ENCODE measurements around the gene MYLK. TPM values are rescaled to one million over a fixed set of nuclear protein-coding genes. Genes with fewer than 3 reads are reported as not detected.

The MYLK gene
- total and polyA plus RNA-seq, 8 donors, result 35.1 to 916 (median 340) TPM

GRCh38 chr3:123841476-123842238, 42.5 kb downstream of the MYLK start:
- intact Hi-C loops (cut with DNase I; ENCODE audit: low total_unique reads), result no loop called here
- TF ChIP-seq EP300 (IDR thresholded peaks at IDR 0.05), result no peak
- TF ChIP-seq POLR2AphosphoS5 (IDR thresholded peaks at IDR 0.05), result no peak
- TF ChIP-seq POLR2A (IDR thresholded peaks at IDR 0.05), result no peak
- TF ChIP-seq CTCF (IDR thresholded peaks at IDR 0.05), result no peak
- Histone ChIP-seq H3K9me3 (peaks cover 0 to 32% (median 13%) of the 10 kb centered on the region in 4 donors), H3K27me3 (no peaks in the 10 kb centered on the region), H3K4me3 (no peak overlapping the region), H3K36me3 (no peaks in the 10 kb centered on the region), H3K4me1 (no peaks in the 10 kb centered on the region), H3K27ac (no peak overlapping the region)
- 69 to 95% (median 83%) methylated on average over 1 of the region's 1 CpG for WGBS, 5 donors
- no peak for DNase-seq

GRCh38 chr3:123840961-123841360, 43.2 kb downstream of the MYLK start:
- Histone ChIP-seq H3K36me3 (no peaks in the 10 kb centered on the region), H3K27ac (no peak overlapping the region), H3K9me3 (peaks cover 0 to 32% (median 7%) of the 10 kb centered on the region in 4 donors), H3K4me3 (no peak overlapping the region), H3K4me1 (no peaks in the 10 kb centered on the region), H3K27me3 (no peaks in the 10 kb centered on the region)
- intact Hi-C loops (cut with DNase I; ENCODE audit: low total_unique reads), result no loop called here
- WGBS, 5 donors, result 89 to 96% (median 93%) methylated on average over 2 of the region's 2 CpGs
- no peak for TF ChIP-seq POLR2AphosphoS5 (IDR thresholded peaks at IDR 0.05)
- TF ChIP-seq POLR2A (IDR thresholded peaks at IDR 0.05), result no peak
- TF ChIP-seq CTCF (IDR thresholded peaks at IDR 0.05), result no peak
- no peak for TF ChIP-seq EP300 (IDR thresholded peaks at IDR 0.05)
- no peak for DNase-seq

GRCh38 chr3:123837858-123838257, 46.3 kb downstream of the MYLK start:
- H3K36me3 ChIP-seq, result no peaks in the 10 kb centered on the region
- no peak for DNase-seq
- TF ChIP-seq POLR2AphosphoS5 (IDR thresholded peaks at IDR 0.05), result no peak
- no peak for TF ChIP-seq POLR2A (IDR thresholded peaks at IDR 0.05)
- no peak for TF ChIP-seq CTCF (IDR thresholded peaks at IDR 0.05)
- no peak for TF ChIP-seq EP300 (IDR thresholded peaks at IDR 0.05)
- peaks cover 0 to 32% (median 5%) of the 10 kb centered on the region in 4 donors for H3K9me3 ChIP-seq
- H3K4me3 ChIP-seq, result no peak overlapping the region
- no peak overlapping the region for H3K27ac ChIP-seq
- no peaks in the 10 kb centered on the region for H3K4me1 ChIP-seq
- no peaks in the 10 kb centered on the region for H3K27me3 ChIP-seq
- intact Hi-C loops (cut with DNase I; ENCODE audit: low total_unique reads), result no loop called here

GRCh38 chr3:123834631-123835030, 49.5 kb downstream of the MYLK start:
- H3K36me3 ChIP-seq, result no peaks in the 10 kb centered on the region
- no peak overlapping the region for H3K27ac ChIP-seq
- 78 to 90% (median 83%) methylated on average over 2 of the region's 2 CpGs for WGBS, 5 donors
- no peak for DNase-seq
- H3K4me3 ChIP-seq, result no peak overlapping the region
- no peak for TF ChIP-seq POLR2A (IDR thresholded peaks at IDR 0.05)
- no peak for TF ChIP-seq EP300 (IDR thresholded peaks at IDR 0.05)
- intact Hi-C loops (cut with DNase I; ENCODE audit: low total_unique reads), result no loop called here
- H3K9me3 ChIP-seq, result peaks cover 0 to 12% (median 0%) of the 10 kb centered on the region in 4 donors
- no peaks in the 10 kb centered on the region for H3K27me3 ChIP-seq
- H3K4me1 ChIP-seq, result no peaks in the 10 kb centered on the region

GRCh38 chr3:123833398-123833785, 50.7 kb downstream of the MYLK start:
- no peak for TF ChIP-seq POLR2AphosphoS5 (IDR thresholded peaks at IDR 0.05)
- TF ChIP-seq CTCF (IDR thresholded peaks at IDR 0.05), result no peak
- no peak for TF ChIP-seq EP300 (IDR thresholded peaks at IDR 0.05)
- Histone ChIP-seq H3K4me3 (no peak overlapping the region), H3K36me3 (no peaks in the 10 kb centered on the region), H3K4me1 (no peaks in the 10 kb centered on the region), H3K27me3 (no peaks in the 10 kb centered on the region), H3K9me3 (peaks cover 0 to 12% (median 4%) of the 10 kb centered on the region in 4 donors), H3K27ac (no peak overlapping the region)
- no peak for DNase-seq
- intact Hi-C loops (cut with DNase I; ENCODE audit: low total_unique reads), result no loop called here
- 56 to 77% (median 74%) methylated on average over 1 of the region's 1 CpG for WGBS, 5 donors

All from stomach (tissue), 9 donors.